PC-3 (cell line): ENCODE results near the gene KCTD2. TPM values are rescaled to one million over a fixed set of nuclear protein-coding genes. Genes with fewer than 3 reads are reported as not detected.
"Not testable (repeated sequence)": the region's sequence is repeated elsewhere in the genome, so short reads cannot be mapped to it uniquely, and the experiment has no call there.

Experiments
- ATAC-seq: fragments of 200-7000 bp; cut with Tn5 transposase; 2 replicates; pipeline ENCODE4 v1.9.1; 2020; ENCODE audit warnings: mild to moderate bottlenecking, moderate library complexity
- BruUV-seq: library from RNA; stranded (reverse); fragments of 400-500 nt; replicated peaks from 2 replicates; lab custom pipeline; 2021; lab: Mats Ljungman, UMichigan
- CTCF ChIA-PET: fragments of 300-600 bp; sonication (Branson Sonifier 250); formaldehyde crosslinking; loops from one replicate; lab custom pipeline; 2022; ENCODE audit warnings: antibody characterized with exemption; lab: Charles Lee
- POLR2A ChIA-PET: fragments of 300-600 bp; sonication (Branson Sonifier 250); formaldehyde crosslinking; loops from one replicate; lab custom pipeline; 2022; ENCODE audit warnings: antibody characterized with exemption; ENCODE audit not compliant: unreplicated experiment; lab: Charles Lee
- DNase-seq: peaks from one replicate; pipeline ENCODE4 v3.0.0-alpha.2; 2015
- H2AFZ ChIP-seq: fragments of 300-600 bp; sonication (generic); 2 replicates; pipeline ENCODE4 v1.6.0; 2016; ENCODE audit warnings: antibody characterized with exemption, low read length
- H3F3A ChIP-seq: fragments of 300-600 bp; sonication (generic); one replicate; pipeline ENCODE4 v1.6.0; 2017; ENCODE audit warnings: antibody characterized with exemption, low read length, control low read depth, mild to moderate bottlenecking; ENCODE audit not compliant: unreplicated experiment
- H3K27ac ChIP-seq: fragments of 300-600 bp; sonication (generic); 2 replicates; pipeline ENCODE4 v1.5.1; 2016; ENCODE audit warnings: mild to moderate bottlenecking, low read length
- H3K27me3 ChIP-seq: fragments of 300-600 bp; sonication (generic); 2 replicates; pipeline ENCODE4 v1.6.1; 2016; ENCODE audit warnings: low read length, mixed read lengths
- H3K36me3 ChIP-seq: fragments of 300-600 bp; sonication (generic); 2 replicates; pipeline ENCODE4 v1.6.1; 2016; ENCODE audit warnings: low read depth, mixed run types, low read length, mixed read lengths
- H3K4me1 ChIP-seq: fragments of 300-600 bp; sonication (generic); 2 replicates; pipeline ENCODE4 v1.5.1; 2016; ENCODE audit warnings: low read length; ENCODE audit not compliant: insufficient read depth
- H3K4me2 ChIP-seq: fragments of 300-600 bp; sonication (generic); 2 replicates; pipeline ENCODE4 v1.6.0; 2016; ENCODE audit warnings: low read length
- H3K4me3 ChIP-seq: fragments of 300-600 bp; sonication (generic); 2 replicates; pipeline ENCODE4 v1.5.1; 2016; ENCODE audit warnings: mild to moderate bottlenecking, low read length, mixed read lengths
- H3K79me2 ChIP-seq: fragments of 300-600 bp; sonication (generic); 2 replicates; pipeline ENCODE4 v1.6.1; 2017; ENCODE audit warnings: low read length, mixed read lengths
- H3K9ac ChIP-seq: fragments of 300-600 bp; sonication (generic); 2 replicates; pipeline ENCODE4 v1.6.0; 2016; ENCODE audit warnings: mild to moderate bottlenecking, low read length
- H3K9me2 ChIP-seq: fragments of 300-600 bp; sonication (generic); replicated peaks from 2 replicates; pipeline ENCODE4 v1.6.1; 2016; ENCODE audit warnings: mixed run types, low read length, mixed read lengths
- H3K9me3 ChIP-seq: fragments of 300-600 bp; sonication (generic); 2 replicates; pipeline ENCODE4 v1.6.1; 2016; ENCODE audit warnings: low read length, mixed read lengths
- H4K20me1 ChIP-seq: fragments of 300-600 bp; sonication (generic); 2 replicates; pipeline ENCODE4 v1.6.1; 2016; ENCODE audit warnings: low read length, mixed read lengths
- EZH2 ChIP-seq: fragments of 300-600 bp; sonication (generic); IDR thresholded peaks from one replicate; pipeline ENCODE4 v1.6.1; 2017; ENCODE audit warnings: antibody characterized with exemption, mild to moderate bottlenecking, low read length; ENCODE audit not compliant: unreplicated experiment
- EZH2phosphoT487 ChIP-seq: fragments of 300-600 bp; sonication (generic); IDR thresholded peaks from 2 replicates; pipeline ENCODE4 v1.6.1; 2018; ENCODE audit warnings: mild to moderate bottlenecking, antibody characterized with exemption, low read length, borderline replicate concordance
- intact Hi-C: fragments of 100-400 bp; cut with micrococcal nuclease; formaldehyde crosslinking; loops from 2 replicates; pipeline ENCODE4 v1.9.0; 2023
- total RNA-seq: library from RNA; depleted of rRNA; stranded (reverse); fragments of >200 nt; gene quantifications from 2 replicates; pipeline ENCODE4 v1.2.3, GENCODE V29; 2014
- TF ChIP-seq, protein P1 (sequence below): fragments of 300-600 bp; sonication (generic); conservative IDR thresholded peaks from 2 replicates; pipeline ENCODE4 v1.5.1; 2017; ENCODE audit warnings: antibody characterized with exemption, low read depth, mild to moderate bottlenecking, low read length

KCTD2 gene
- total RNA-seq, 1 experiment from 2014 or later: 28.0 TPM

DNA sequence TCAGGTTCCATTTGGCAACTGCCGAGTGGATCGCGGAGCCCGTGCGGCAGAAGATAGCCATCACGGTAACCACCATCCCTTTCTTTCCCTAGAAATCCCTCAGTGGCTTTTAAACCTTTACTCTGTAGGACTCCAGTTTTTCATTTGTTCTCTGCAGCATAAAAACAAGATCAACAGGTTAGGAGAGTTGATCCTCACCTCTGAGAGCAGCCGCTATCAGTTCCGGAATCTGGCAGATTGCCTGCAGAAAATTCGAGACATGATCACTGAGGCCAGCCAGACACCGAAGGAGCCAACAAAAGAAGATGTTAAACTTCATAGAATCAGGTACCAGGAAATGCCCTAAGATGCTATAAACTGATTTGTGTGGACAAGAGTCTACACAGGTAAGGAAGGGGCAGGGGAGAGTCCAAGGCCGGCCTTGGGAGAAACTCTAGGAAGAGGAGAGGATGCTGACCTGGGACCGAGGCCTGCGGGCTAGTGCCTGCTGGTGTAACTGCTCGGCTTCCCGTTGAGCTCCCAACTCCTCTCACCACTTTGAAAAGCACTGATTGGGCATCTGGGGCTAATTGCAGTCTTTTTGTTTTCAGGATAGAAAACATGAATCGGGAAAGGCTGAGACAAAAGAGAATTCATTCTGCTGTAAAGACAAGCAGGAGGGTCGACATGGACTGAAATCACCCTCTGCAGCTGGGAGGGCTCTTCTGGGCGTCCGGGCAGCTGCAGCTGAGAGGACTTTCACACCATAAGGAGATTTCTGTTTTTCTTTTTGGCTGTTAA lies 26.5 kb upstream of the KCTD2 start:
- intact Hi-C loops: no loop called here
- H3K79me2 ChIP-seq: peaks cover 10% of the 10 kb centered on the region
- H3K9me3 ChIP-seq: no peaks in the 10 kb centered on the region
- POLR2A ChIA-PET: no interaction called here
- peaks cover 42% of the 10 kb centered on the region for H3K36me3 ChIP-seq
- CTCF ChIA-PET: no interaction called here
- DNase-seq (no peak), ATAC-seq (no peak)
- H3K27me3 ChIP-seq: no peaks in the 10 kb centered on the region
- no peak overlapping the region for H2AFZ ChIP-seq
- H3K27ac ChIP-seq: no peak overlapping the region
- H4K20me1 ChIP-seq: no peaks in the 10 kb centered on the region
- no peak overlapping the region for H3K9ac ChIP-seq
- no peak overlapping the region for H3K4me2 ChIP-seq
- no peaks in the 10 kb centered on the region for H3F3A ChIP-seq
- no peak overlapping the region for H3K4me3 ChIP-seq
- TSS peak; percentile 29 for BruUV-seq
- no peaks in the 10 kb centered on the region for H3K9me2 ChIP-seq
- no peak for TF ChIP-seq EZH2
- no peak for TF ChIP-seq EZH2phosphoT487
- TF ChIP-seq, protein P1, sequence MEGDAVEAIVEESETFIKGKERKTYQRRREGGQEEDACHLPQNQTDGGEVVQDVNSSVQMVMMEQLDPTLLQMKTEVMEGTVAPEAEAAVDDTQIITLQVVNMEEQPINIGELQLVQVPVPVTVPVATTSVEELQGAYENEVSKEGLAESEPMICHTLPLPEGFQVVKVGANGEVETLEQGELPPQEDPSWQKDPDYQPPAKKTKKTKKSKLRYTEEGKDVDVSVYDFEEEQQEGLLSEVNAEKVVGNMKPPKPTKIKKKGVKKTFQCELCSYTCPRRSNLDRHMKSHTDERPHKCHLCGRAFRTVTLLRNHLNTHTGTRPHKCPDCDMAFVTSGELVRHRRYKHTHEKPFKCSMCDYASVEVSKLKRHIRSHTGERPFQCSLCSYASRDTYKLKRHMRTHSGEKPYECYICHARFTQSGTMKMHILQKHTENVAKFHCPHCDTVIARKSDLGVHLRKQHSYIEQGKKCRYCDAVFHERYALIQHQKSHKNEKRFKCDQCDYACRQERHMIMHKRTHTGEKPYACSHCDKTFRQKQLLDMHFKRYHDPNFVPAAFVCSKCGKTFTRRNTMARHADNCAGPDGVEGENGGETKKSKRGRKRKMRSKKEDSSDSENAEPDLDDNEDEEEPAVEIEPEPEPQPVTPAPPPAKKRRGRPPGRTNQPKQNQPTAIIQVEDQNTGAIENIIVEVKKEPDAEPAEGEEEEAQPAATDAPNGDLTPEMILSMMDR: no peak
- H3K4me1 ChIP-seq: peaks cover 14% of the 10 kb centered on the region

DNA sequence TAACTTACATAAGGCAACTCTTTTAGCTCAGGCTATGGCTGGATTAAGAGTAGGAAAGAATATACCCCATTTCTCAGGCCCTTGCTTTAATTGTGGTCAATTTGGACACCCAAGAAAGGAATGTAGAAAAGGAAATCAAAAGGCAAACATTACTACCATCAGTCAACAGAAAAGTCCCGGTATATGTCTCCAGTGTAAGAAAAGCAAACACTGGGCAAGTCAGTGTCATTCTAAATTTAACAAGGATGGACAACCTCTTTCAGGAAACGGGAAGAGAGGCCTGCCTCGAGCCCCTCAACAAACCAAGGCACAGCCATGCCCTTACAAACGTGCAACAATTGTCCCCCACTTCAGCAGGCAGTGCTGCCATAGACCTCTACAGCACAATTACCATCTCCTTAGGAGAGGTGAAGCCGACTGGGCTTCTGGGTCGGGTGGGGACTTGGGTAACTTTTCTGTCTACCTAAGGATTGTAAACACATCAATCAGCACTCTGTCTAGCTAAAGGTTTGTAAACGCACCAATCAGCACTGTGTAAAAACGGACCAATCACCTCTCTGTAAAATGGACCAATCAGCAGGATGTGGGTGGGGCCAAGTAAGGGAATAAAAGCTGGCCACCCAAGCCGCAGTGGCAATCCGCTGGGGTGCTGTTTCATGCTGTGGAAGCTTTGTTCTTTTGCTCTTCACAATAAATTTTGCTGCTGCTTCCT lies 22.2 kb upstream of the KCTD2 start:
- intact Hi-C loops: loop anchor here (1.0 kb wide), 2 partner anchors 7 to 12 kb away; no protein-coding TSS in a partner anchor
- no peak overlapping the region for H3K9ac ChIP-seq
- H3K27ac ChIP-seq: peak overlapping the region; percentile 49
- BruUV-seq: TSS peak; percentile 55
- H3K4me3 ChIP-seq: no peak overlapping the region
- H3K4me1 ChIP-seq: peaks cover 14% of the 10 kb centered on the region
- peak overlapping the region; percentile 34 for H3K4me2 ChIP-seq
- DNase-seq (peak; percentile 51), ATAC-seq (peak; percentile 95)
- H4K20me1 ChIP-seq: no peaks in the 10 kb centered on the region
- no peak overlapping the region for H2AFZ ChIP-seq
- ChIA-PET POLR2A (no interaction called here), CTCF (interaction anchor here (0.9 to 1.8 kb wide), 2 partner anchors 10 to 12 kb away, joined by 3 to 10 read pairs; partner anchors contain the start of gene MRPL58)
- no peaks in the 10 kb centered on the region for H3K9me3 ChIP-seq
- TF ChIP-seq, protein P1: no peak
- no peak for TF ChIP-seq EZH2phosphoT487
- no peak for TF ChIP-seq EZH2
- no peaks in the 10 kb centered on the region for H3K9me2 ChIP-seq
- no peaks in the 10 kb centered on the region for H3K27me3 ChIP-seq
- H3K36me3 ChIP-seq: peaks cover 24% of the 10 kb centered on the region
- H3K79me2 ChIP-seq: no peaks in the 10 kb centered on the region
- no peaks in the 10 kb centered on the region for H3F3A ChIP-seq

DNA sequence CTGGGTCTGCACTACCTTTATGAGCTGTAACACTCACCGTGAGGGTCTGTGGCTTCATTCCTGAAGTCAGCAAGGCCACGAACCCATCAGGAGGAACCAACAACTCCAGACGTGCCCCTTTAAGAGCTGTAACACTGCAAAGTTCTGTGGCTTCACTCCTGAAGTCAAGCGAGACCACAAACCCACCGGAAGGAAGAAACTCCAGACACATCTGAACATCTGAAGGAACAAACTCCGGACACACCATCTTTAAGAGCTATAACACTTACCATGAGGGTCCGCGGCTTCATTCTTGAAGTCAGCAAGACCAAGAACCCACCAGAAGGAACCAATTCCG lies 21.7 kb upstream of the KCTD2 start:
- peaks cover 20% of the 10 kb centered on the region for H3K36me3 ChIP-seq
- DNase-seq, POLR2A ChIA-PET, H3K4me3 ChIP-seq, H3K27ac ChIP-seq, CTCF ChIA-PET, intact Hi-C loops, H3F3A ChIP-seq, H3K27me3 ChIP-seq, H3K79me2 ChIP-seq, ATAC-seq, H3K9me3 ChIP-seq, H3K9me2 ChIP-seq, H3K4me2 ChIP-seq, H4K20me1 ChIP-seq, H2AFZ ChIP-seq, H3K9ac ChIP-seq: not testable (repeated sequence)
- peaks cover 14% of the 10 kb centered on the region for H3K4me1 ChIP-seq
- TSS peak; percentile 43 for BruUV-seq

DNA sequence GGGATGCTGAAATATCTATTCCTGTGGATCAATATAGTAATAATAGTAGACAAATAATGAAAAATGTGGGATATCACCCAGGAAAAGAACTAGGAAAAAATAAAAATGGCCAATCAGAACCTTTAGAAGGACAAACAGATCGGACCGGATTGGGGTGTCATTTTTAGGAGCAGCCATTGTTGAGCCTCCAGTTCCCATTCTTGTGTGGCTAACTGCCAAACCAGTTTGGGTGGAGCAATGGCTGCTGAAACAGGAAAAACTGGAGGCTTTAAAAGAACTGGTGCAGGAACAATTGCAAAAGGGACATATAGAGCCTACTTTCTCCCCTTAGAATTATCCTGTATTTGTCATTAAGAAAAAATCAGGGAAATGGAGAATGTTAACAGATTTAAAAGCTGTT lies 20.4 kb upstream of the KCTD2 start:
- POLR2A ChIA-PET, CTCF ChIA-PET, H3K36me3 ChIP-seq, H3K9me3 ChIP-seq, H2AFZ ChIP-seq, H3K9me2 ChIP-seq, H3K4me3 ChIP-seq, BruUV-seq, H3K79me2 ChIP-seq, H4K20me1 ChIP-seq, H3K27me3 ChIP-seq, intact Hi-C loops, H3K9ac ChIP-seq, H3K27ac ChIP-seq, H3F3A ChIP-seq, ATAC-seq, H3K4me2 ChIP-seq: not testable (repeated sequence)
- H3K4me1 ChIP-seq: peaks cover 14% of the 10 kb centered on the region
- DNase-seq: peak; percentile 38
